Brain microvascular endothelial cell (primary cell): Measurements from ENCODE around the gene MACROD2.

Source experiments
- DNase-seq: peaks from one replicate; pipeline ENCODE4 v3.0.0-alpha.2; 2020
- H3K27ac ChIP-seq: fragments of 250-450 bp; sonication (Bioruptor Pico); 2 replicates; pipeline ENCODE4 v1.5.1; 2020; ENCODE audit warnings: mild to moderate bottlenecking, moderate library complexity
- H3K27me3 ChIP-seq: fragments of 250-450 bp; sonication (Bioruptor Pico); replicated peaks from 2 replicates; pipeline ENCODE4 v1.5.1; 2020; ENCODE audit warnings: mild to moderate bottlenecking
- H3K36me3 ChIP-seq: fragments of 250-450 bp; sonication (Bioruptor Pico); replicated peaks from 2 replicates; pipeline ENCODE4 v1.5.1; 2020; ENCODE audit warnings: mild to moderate bottlenecking
- H3K4me3 ChIP-seq: 2 replicates; pipeline ENCODE4 v1.5.1; 2011; ENCODE audit warnings: low read depth, mild to moderate bottlenecking, control low read depth, low read length, moderate library complexity
- in situ Hi-C: cut with HindIII; loops from 2 replicates; pipeline ENCODE4 v1.10.0; 2017; ENCODE audit warnings: low sequenced_read_pairs, low pct_ligation_motif_present
- TF ChIP-seq, protein P1 (sequence below): IDR thresholded peaks from 2 replicates; pipeline ENCODE4 v1.5.1; 2011; ENCODE audit warnings: low read depth, mild to moderate bottlenecking, moderate library complexity, low read length, control low read depth, inconsistent platforms; ENCODE audit errors: missing control alignments

The MACROD2 gene

DNA sequence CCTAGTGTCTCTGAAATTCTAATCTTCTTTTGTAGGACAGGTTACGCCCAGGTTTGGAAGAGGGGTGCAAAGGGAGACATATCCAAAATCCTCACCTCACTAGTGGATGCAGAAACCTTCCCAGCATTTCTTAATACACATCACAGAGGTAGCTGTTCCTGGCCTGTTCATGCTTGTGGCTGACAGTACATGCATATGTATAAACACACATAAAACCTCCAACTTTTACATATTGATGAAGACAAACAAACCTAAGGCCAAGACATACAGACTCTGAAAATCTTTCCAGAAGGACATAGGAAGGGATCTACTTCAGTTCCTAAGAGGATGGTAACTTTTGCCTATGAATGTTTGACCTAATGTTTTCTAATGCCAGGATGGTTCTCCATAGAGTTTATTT is 1214.2 kb downstream of the MACROD2 start:
- Histone ChIP-seq H3K27me3 (no peaks in the 10 kb centered on the region), H3K36me3 (no peaks in the 10 kb centered on the region), H3K4me3 (no peak overlapping the region), H3K27ac (no peak overlapping the region)
- no peak for DNase-seq
- TF ChIP-seq, protein P1, sequence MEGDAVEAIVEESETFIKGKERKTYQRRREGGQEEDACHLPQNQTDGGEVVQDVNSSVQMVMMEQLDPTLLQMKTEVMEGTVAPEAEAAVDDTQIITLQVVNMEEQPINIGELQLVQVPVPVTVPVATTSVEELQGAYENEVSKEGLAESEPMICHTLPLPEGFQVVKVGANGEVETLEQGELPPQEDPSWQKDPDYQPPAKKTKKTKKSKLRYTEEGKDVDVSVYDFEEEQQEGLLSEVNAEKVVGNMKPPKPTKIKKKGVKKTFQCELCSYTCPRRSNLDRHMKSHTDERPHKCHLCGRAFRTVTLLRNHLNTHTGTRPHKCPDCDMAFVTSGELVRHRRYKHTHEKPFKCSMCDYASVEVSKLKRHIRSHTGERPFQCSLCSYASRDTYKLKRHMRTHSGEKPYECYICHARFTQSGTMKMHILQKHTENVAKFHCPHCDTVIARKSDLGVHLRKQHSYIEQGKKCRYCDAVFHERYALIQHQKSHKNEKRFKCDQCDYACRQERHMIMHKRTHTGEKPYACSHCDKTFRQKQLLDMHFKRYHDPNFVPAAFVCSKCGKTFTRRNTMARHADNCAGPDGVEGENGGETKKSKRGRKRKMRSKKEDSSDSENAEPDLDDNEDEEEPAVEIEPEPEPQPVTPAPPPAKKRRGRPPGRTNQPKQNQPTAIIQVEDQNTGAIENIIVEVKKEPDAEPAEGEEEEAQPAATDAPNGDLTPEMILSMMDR = no peak
- in situ Hi-C loops = no loop called here

DNA sequence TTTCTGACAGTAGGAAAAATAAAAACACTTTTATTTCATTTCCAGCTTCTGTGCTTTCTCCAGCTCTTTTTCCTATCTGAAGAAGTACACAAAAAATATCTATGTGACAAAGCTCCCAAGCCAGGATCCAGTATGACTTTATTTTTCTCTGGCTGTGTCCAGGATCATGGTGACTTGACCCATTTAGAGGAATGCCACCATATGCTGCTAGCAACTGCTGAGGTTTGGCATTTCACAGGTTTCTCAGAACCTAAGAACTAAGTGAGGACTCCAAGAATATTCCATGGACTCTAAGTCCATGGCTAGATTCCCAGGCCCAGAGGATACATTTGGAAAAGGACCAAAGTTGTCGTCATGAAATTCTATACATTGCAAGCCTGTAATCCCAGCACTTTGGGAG is 1218.7 kb downstream of the MACROD2 start:
- Histone ChIP-seq H3K36me3 (no peaks in the 10 kb centered on the region), H3K27me3 (no peaks in the 10 kb centered on the region), H3K4me3 (no peak overlapping the region), H3K27ac (no peak overlapping the region)
- TF ChIP-seq, protein P1 = no peak
- DNase-seq = no peak
- in situ Hi-C loops = no loop called here

DNA sequence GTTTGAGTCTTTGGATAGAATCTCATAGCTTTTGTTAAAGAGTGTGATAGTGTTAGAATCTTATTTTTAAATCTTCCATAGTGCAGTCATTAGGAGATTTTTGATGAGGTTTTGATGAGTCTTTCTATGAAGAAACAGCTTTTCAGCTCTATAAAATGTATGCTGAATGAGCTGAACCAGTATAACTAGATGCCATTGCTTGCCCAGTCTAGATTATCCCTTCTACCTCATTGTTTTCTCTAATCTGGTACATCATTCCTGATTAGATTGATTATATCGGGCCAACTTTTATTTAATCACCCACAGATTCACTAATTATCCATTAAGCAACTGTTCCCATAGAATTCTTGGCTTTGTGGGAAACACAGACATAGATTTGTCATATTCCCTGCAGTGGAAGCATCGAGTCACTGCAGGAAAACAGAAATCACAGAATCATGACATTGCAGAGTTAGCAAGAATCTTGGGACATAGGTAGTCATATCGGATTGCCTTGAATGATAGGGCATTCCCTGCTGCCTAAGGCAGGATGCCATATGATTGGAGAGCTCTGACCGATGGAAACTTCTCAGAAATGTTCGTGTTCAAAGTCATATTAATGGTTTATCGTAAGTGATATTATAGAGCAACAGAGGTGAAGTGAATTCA is 1224.8 kb downstream of the MACROD2 start:
- DNase-seq = no peak
- Histone ChIP-seq H3K27me3 (no peaks in the 10 kb centered on the region), H3K36me3 (no peaks in the 10 kb centered on the region), H3K4me3 (no peak overlapping the region), H3K27ac (no peak overlapping the region)
- in situ Hi-C loops = no loop called here
- TF ChIP-seq, protein P1 = no peak

DNA sequence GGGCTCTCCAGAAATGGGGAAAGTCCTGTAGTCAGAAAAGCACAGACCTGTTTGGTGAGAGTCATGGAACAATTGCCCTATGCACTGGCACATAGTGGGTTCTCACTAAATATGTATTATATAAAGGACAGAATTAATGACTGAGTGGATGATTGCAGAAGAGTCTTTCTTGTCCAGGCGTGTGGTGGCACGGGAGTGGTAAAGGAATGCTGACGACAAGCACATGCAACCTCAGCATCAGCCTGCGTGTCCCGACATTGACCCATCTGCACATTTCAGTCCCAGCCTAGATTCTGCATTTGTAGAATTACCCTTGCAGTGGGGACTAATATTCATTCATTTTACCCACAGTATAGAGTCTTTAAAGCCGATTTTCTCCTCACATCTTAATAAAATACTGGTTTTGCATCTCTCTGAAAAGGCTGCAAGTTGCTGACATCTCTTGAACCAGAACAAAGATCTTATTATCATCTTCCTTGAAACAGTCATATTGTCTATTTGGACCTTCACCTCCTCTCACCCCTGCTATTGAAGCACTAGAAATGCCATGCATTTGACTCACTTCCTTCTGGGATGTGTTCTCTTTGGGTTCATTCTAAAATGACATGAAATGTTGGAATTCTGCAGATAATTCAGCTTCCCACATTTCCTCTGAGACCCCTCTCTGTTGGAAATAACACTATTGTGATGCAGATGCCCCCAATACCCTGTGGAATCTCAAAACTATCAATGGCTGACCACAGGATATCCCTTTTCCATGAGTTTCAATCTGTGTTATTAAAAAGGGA is 1225.7 kb downstream of the MACROD2 start:
- peak; percentile 39 for DNase-seq
- H3K27ac ChIP-seq = peak overlapping the region; percentile 26
- in situ Hi-C loops = no loop called here
- no peak overlapping the region for H3K4me3 ChIP-seq
- H3K36me3 ChIP-seq = no peaks in the 10 kb centered on the region
- TF ChIP-seq, protein P1 = no peak
- no peaks in the 10 kb centered on the region for H3K27me3 ChIP-seq

DNA sequence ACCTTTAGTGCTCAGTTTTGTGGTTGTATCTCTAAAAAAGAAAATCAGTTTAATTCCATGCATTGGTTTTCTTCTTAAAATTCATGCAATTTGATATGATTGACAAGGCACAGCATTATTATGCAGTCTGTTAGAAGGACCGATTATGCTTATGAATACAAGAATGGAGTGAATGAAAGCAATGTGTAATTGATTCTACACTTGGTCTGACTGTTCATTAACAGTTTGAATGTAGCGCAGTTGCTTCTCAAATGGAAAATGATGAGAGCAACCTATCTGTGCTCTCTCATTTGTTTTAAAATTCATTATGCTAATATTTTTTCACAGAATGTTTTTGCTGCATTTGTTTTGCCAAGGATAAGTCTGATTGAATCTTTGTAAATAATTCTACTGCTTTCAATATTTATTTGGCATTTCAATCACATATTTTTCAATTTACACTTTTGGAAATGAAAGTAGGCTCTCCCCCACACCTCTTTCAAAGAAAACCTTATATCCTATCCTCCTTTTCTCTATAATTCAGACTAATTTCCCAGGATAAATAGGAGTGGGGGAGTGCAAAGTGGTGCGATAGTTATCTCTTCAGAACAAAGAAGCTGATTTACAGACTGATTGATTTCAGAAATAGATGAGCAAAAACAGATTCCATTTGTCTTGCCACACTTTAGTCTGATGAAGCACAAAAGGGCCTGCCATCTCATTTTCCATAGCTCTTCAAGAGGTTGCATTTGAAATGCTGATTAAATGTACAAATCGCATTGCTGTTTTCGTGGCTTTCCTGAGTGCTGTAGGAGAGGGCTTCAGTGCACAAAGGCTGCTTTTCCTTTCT is 1227.4 kb downstream of the MACROD2 start:
- Histone ChIP-seq H3K27ac (no peak overlapping the region), H3K36me3 (no peaks in the 10 kb centered on the region), H3K27me3 (no peaks in the 10 kb centered on the region), H3K4me3 (no peak overlapping the region)
- DNase-seq = no peak
- in situ Hi-C loops = no loop called here
- TF ChIP-seq, protein P1 = no peak
